ENCODE data around the gene KCNG3. TPM values are rescaled to one million over a fixed set of nuclear protein-coding genes. Genes with fewer than 3 reads are reported as not detected.

KCNG3 gene
- total and polyA plus RNA-seq, 2 of the 13 experiments (the other 11 are each of a cell fraction or from before 2014, with no cell fraction given), result 2.8 to 4.8 TPM

- TF ChIP-seq, protein P1, sequence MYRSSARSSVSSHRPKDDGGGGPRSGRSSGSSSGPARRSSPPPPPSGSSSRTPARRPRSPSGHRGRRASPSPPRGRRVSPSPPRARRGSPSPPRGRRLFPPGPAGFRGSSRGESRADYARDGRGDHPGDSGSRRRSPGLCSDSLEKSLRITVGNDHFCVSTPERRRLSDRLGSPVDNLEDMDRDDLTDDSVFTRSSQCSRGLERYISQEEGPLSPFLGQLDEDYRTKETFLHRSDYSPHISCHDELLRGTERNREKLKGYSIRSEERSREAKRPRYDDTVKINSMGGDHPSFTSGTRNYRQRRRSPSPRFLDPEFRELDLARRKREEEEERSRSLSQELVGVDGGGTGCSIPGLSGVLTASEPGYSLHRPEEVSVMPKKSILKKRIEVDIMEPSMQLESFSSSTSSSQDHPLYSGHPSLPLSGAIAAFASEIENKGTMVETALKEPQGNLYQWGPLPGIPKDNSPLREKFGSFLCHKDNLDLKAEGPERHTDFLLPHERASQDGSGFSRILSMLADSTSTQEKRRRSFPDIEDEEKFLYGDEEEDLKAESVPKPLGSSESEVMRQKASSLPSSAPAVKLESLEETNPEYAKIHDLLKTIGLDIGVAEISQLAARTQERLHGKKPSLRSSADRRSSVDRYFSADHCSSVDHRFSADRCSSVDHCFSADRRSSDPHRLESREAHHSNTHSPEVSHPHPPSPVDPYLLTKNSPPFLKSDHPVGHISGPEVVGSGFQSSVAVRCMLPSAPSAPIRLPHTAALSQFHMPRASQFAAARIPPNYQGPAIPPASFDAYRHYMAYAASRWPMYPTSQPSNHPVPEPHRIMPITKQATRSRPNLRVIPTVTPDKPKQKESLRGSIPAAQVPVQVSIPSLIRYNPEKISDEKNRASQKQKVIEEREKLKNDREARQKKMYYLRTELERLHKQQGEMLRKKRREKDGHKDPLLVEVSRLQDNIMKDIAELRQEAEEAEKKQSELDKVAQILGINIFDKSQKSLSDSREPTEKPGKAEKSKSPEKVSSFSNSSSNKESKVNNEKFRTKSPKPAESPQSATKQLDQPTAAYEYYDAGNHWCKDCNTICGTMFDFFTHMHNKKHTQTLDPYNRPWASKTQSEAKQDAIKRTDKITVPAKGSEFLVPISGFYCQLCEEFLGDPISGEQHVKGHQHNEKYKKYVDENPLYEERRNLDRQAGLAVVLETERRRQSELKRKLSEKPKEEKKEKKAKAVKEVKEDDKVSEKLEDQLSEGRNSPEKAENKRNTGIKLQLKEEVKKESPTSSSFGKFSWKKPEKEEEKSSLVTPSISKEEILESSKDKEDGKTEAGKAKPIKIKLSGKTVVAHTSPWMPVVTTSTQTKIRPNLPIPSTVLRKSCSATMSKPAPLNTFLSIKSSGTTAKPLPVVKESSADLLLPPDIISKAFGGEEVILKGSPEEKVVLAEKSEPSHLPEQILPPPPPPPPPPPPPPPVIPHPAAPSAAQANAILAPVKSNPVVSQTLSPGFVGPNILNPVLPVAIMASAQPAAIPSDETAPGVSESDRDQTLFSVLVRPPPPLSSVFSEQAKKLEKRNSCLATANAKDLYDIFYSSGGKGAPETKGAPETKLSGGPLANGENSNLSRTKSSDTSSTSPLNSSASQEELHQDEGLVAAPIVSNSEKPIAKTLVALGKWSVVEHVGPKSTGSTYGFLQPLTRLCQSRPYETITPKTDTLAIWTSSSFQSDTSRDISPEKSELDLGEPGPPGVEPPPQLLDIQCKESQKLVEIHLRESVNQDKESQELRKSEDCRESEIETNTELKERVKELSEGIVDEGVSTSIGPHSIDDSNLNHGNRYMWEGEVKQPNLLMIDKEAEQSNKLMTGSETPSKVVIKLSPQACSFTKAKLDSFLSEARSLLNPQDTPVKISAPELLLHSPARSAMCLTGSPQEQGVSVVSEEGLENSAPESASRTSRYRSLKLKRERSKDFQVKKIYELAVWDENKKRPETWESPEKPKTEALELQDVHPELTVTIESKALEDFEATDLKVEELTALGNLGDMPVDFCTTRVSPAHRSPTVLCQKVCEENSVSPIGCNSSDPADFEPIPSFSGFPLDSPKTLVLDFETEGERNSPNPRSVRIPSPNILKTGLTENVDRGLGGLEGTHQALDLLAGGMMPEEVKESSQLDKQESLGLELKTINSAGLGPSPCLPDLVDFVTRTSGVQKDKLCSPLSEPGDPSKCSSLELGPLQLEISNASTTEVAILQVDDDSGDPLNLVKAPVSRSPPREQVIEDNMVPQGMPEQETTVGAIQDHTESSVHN (CRISPR knock-in tag; IDR thresholded peaks at IDR 0.05), result no peak
- TF ChIP-seq ELF3 (CRISPR knock-in tag; IDR thresholded peaks at IDR 0.05) (peak; percentile 54; the same call in 1 of the 2 replicates), GATA4 (IDR thresholded peaks at IDR 0.05; ENCODE audit: borderline replicate concordance, low read depth) (no peak), NR2F6 (IDR thresholded peaks at IDR 0.05) (peak; percentile 48; the same call in 1 of the 2 replicates), NR2F6 (CRISPR knock-in tag; IDR thresholded peaks at IDR 0.05) (no peak), ZNF3 (CRISPR knock-in tag; IDR thresholded peaks at IDR 0.05) (no peak), MEIS2 (CRISPR knock-in tag; IDR thresholded peaks at IDR 0.05) (peak; percentile 21; the same call in 1 of the 2 replicates), SP4 (CRISPR knock-in tag; IDR thresholded peaks at IDR 0.05) (no peak), PHB2 (IDR thresholded peaks at IDR 0.05; ENCODE audit: partially characterized antibody) (no peak), PTBP1 (IDR thresholded peaks at IDR 0.05; ENCODE audit: low read depth, low read length, poor library complexity, severe bottlenecking) (no peak), RXRB (CRISPR knock-in tag; IDR thresholded peaks at IDR 0.05; ENCODE audit: borderline replicate concordance) (0 out of 2 replicates have a peak, but pooled peaks have one; percentile 12), ZBTB7B (CRISPR knock-in tag; IDR thresholded peaks at IDR 0.05) (0 out of 2 replicates have a peak, but pooled peaks have one; percentile 8), ZNF136 (CRISPR knock-in tag; IDR thresholded peaks at IDR 0.05; ENCODE audit: low read depth) (no peak), POLR2A (IDR thresholded peaks at IDR 0.05; ENCODE audit: insufficient read depth in 1 of 2, low read depth in 2 of 2, low read length in 2 of 2) (no peak), ZNF775 (CRISPR knock-in tag; IDR thresholded peaks at IDR 0.05; ENCODE audit: borderline replicate concordance) (no peak), ZNF564 (CRISPR knock-in tag; IDR thresholded peaks at IDR 0.05) (no peak), ZBTB7A (CRISPR knock-in tag; IDR thresholded peaks at IDR 0.05) (no peak), RARA (CRISPR knock-in tag; IDR thresholded peaks at IDR 0.05) (peak; percentile 80), ATF3 (CRISPR knock-in tag; IDR thresholded peaks at IDR 0.05) (no peak), ZNF33A (CRISPR knock-in tag; IDR thresholded peaks at IDR 0.05; ENCODE audit: borderline replicate concordance) (no peak), ETV5 (CRISPR knock-in tag; IDR thresholded peaks at IDR 0.05; ENCODE audit: borderline replicate concordance) (peak; percentile 91)
- TF ChIP-seq, protein P2, sequence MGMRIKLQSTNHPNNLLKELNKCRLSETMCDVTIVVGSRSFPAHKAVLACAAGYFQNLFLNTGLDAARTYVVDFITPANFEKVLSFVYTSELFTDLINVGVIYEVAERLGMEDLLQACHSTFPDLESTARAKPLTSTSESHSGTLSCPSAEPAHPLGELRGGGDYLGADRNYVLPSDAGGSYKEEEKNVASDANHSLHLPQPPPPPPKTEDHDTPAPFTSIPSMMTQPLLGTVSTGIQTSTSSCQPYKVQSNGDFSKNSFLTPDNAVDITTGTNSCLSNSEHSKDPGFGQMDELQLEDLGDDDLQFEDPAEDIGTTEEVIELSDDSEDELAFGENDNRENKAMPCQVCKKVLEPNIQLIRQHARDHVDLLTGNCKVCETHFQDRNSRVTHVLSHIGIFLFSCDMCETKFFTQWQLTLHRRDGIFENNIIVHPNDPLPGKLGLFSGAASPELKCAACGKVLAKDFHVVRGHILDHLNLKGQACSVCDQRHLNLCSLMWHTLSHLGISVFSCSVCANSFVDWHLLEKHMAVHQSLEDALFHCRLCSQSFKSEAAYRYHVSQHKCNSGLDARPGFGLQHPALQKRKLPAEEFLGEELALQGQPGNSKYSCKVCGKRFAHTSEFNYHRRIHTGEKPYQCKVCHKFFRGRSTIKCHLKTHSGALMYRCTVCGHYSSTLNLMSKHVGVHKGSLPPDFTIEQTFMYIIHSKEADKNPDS (CRISPR knock-in tag; IDR thresholded peaks at IDR 0.05), result no peak
Observed at GRCh38 chr2:42510608-42511243, 16.9 kb upstream of the KCNG3 start (continued).
